Medulla oblongata (tissue), 1 donor: Measurements from ENCODE around the gene METRNL.

Experiments used
- DNase-seq: peaks from one replicate; pipeline ENCODE4 v3.0.0-alpha.2; 2015; ENCODE audit errors: extremely low spot score

METRNL gene

GRCh38 chr17:83080579-83080857, 1.1 kb downstream of the METRNL start:
- DNase-seq, result no peak

DNA sequence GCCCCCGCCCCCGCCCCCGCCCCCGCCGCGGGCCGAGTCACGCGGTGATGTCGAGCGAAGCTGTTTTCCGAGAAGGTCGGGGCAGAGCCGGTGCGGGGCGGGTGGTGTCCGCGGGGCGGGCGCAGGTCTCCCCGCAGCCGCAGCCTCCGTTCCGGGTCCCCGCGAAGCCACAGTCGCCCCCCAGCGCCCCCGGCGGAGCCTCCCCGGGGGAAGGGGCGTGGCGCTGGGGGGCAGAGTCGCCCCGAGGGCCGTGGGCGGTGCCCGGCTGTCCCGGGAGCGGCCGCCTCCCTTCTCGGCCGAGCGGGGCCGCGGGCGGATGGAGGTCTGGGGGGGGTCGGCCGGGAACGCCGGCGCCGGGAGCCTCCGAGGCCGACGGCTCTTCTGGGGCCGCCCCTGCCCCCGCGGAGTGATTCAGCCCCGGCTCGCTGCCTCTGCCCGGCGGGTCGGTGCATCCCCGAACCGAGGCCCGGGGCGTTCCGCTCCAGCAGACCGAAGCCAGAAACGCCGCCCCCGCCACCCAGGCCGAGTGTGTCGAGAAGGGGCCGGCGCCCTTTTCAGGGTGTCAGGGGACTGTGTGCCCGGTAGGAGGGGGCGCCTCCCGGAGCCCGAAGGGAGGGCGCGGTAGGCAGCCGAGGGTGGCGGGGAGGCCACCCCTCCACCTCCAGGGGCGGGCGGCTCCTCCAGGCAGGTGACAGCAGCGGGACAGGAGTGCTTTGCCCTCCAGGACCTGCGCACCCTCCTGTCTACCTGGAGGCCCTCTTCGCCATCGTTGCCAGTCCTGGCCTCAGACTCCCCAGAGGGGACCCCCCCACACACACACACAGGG, 1.7 kb downstream of the METRNL start:
- DNase-seq, result peak; percentile 23

DNA sequence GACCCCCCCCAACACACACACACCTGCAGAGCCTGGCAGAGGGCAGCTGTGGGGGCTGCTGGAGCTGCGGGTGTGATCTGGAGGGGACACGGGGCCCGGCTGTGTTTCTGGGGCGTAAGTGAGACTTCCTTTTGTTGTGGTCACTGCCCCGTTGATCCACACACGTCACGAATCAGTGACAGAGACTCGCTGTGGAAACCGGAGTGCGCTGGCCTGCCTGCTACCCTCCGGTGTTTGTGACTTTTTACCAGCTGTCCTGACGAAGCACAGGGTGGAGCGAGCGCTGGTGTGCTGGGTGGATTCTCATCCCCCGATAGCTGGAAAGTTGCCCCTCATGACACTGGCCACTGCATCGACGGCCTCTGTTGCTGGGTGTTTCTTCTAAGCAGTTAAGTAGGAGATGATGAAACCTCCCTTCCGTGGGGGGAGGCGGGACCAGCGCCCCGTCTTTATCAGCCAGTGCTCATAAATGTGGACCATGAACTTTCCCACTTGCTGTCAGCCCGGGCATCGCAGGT, 2.3 kb downstream of the METRNL start:
- no peak for DNase-seq

DNA sequence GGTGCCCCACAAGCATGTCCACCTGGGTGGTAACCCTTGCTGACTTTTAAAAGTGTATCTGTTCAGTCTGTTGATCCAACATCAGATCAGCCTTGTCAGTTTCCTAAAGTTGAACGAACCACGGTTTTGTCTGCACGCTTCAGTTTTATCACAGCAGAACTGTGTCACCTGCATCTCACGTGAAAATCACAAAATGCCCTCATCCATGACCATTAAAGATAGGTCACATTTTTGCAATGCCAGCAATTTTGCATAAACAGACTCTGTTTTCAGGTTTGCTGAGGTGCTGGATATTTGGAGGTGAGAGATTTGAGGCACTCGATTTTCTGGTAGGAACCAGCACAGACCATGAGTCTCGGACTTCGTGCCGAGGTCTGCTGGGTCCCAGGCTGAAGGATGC, 3.0 kb downstream of the METRNL start:
- DNase-seq, result no peak

DNA sequence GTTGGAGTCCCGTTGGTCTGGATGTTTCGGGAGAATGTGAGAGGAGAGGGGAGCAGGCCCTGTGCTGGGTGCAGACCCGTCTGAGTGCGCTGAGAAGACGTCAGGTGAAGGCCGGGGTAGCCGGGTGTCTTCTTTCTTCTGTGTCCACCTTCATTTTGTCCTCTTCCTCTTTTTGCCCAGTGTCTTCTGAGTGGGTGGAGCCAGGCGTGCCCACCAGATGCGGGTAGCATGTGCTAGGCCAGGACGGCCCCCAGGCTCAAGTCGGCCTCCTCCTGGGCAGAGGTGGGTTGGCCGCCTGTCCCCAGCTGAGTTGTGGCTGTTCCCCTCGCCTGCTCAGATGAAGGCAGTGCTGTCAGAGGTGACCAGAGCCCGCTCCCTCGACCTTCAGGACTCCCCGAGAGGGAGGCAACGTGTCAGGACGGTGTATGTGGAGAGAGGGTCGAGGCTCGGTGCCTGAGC, 3.5 kb downstream of the METRNL start:
- DNase-seq, result no peak

- DNase-seq, result no peak
Measured at GRCh38 chr17:83083368-83084201, 4.2 kb downstream of the METRNL start.

- DNase-seq, result no peak
Measured at GRCh38 chr17:83084214-83084613, 4.8 kb downstream of the METRNL start.

DNA sequence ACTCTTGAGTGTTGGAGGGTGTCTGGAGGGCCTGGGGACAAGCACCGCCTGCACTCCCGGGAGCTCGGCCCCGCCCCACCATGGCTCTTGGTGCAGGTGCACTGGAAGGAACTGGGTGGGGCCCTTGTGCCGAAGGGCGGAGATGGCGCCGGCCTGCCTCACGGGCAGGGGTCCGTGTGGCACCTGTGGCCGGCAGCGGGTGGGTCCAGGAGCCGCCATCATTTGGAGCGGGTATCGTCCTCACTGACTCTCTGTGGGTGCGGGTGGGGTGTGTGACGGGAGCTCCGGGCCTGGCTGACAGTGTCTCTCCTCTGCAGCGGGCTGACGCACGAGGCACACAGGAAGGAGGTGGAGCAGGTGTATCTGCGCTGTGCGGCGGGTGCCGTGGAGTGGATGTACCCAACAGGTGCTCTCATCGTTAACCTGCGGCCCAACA, 5.2 kb downstream of the METRNL start:
- DNase-seq, result no peak

- no peak for DNase-seq
Measured at GRCh38 chr17:83085103-83085502, 5.7 kb downstream of the METRNL start.

DNA sequence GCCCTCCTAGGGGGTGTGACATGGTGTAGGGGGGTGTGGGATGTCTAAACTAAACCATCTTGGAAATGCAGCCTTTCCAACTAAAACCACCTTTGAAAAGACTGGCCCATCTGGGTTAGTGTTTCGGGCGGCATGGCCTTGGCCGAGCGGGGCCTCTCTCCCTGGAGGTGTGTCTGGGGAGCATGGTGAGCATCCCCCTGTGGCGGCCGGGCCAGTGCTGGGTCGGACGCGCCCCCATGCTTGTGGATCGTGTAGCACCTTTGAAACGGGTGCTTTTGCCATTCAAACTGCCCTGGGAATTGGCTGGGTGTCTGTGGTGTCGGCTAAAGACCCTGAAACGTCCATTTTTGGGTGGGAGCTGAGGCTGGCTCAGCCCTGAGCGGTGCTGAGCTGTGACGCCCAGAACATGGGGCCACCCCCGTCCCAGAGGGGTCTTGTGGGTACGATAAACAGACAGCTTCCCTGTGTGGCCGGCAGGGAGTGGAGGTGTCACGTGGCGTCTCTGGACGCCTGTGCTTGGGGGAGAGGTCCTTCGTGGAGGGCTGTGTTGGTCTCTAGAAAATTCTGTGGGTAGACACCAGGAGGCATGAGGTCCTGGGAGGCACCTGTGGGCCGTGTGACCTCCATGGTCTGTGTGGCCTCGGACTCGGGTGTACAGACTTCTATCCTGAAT, 6.3 kb downstream of the METRNL start:
- no peak for DNase-seq

DNA sequence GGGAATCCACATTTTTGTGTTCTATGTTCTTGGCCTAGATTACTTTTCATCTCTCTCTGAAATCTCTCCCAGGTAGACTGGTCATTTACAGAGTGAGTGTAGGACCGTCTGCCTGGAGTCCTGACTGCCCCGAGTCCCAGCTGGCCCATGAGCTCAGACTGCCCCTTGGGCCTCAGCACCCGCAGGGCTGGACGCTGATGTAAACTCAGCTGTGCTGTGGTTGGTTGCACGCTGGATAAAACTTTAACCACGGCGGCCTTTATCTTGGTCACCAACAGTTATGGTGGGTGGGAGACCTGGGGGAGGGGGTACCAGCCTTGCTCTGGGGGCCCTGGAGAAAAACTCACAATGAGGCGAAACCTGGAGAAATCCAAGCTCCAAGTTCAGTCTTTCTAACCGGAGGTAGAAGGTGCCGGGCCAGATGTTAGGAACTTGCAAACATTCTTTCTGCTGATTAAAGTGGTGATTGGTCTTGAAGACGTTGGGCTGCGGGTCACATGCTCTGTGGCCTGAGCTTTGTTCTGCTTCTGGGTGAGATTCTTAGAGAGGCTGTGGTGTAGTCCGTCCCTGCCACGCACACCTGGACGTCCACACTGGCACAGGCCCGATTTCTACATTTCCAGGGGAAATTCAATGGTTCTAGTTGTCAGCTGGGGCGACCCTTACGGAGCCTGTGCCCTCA, 6.9 kb downstream of the METRNL start:
- no peak for DNase-seq

- DNase-seq, result no peak
Measured at GRCh38 chr17:83086907-83087787, 7.7 kb downstream of the METRNL start.

DNA sequence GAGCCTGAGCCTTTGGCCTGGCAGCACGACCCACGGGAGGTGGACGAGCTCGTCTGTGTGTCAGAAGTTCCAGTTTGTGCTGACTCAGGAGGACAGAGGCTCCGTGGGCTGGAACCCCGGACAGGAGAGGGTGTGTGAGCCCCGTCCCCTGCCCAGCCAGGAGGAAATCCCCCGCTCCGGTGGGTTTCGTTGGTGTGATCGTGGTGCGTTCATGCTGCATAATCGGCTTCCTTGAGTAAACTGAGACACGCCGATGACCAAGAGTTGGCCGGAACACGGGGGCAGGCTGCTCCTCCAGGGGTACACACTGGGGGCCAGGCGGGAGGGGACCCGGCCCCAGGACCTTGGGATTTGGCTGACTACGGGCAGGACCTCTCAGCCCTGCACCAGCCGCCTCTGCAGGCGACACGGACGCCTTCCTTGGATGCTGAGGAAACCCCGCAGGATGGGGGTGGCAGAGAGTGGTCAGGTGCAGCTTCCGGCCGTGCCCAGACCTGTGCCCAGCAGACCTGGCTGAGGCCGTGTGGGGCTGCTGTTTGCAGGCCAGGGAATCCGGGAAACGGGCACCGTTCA, 8.5 kb downstream of the METRNL start:
- DNase-seq, result no peak

DNA sequence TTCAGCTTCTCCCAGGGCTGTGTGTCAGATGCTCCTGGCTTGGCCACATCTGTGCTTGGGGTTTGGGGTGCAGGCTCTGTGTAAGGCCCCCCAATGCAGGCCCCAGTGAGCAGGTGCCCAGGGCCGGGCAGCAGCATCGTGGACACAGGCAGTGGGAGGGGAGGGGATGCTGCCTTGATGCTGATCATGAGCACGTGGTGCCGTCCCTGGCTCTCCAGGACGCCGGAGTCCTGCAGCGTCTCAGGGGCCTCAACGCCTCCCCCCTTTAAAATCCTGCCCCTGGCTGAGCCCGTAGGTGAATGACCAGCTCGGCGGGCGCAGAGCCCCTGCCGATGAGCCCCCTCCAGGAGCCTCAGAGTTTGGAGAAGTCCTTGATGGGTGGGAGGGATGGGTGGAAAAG, 9.0 kb downstream of the METRNL start:
- DNase-seq, result no peak

- no peak for DNase-seq
Measured at GRCh38 chr17:83088909-83089308, 9.5 kb downstream of the METRNL start.

DNA sequence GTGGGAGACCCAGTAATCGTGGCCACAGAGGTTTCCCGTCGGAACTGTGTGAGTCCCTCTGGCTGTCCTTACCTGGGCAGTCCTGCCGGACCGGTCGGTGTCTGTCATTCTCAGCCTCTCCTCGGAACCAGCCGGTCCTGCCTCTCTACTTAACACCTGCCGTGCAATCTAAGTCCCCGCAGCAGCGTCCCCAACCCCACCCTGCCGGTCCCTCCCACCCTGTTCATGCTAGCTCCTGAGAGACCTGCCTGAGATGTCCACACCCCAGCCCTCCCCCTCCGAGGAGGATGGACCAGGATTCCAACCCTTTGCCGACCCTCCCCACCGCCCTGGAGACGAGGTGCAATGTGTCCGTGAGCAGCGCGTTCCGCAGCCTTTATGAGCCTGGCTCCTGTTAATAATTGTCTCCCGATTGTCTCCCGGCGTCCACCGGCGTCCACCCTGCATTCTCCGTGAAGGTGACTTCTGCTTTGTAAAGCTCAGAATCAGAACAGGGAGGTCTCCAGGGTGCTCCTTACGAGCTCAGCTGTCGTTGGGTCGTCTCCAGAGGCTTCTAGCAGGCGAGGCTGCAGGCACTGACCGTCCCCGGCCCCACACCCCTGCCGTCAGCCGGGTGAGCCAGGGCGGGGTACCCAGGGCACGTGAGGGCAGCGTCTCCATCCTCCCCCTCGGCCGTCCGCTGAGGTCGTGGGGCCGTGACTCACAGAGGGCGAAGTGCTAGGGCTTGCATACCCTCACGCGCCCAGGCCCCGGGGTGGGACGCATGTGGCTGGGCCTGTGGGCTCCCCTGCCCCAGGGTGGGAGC, 10.1 kb downstream of the METRNL start:
- no peak for DNase-seq

DNA sequence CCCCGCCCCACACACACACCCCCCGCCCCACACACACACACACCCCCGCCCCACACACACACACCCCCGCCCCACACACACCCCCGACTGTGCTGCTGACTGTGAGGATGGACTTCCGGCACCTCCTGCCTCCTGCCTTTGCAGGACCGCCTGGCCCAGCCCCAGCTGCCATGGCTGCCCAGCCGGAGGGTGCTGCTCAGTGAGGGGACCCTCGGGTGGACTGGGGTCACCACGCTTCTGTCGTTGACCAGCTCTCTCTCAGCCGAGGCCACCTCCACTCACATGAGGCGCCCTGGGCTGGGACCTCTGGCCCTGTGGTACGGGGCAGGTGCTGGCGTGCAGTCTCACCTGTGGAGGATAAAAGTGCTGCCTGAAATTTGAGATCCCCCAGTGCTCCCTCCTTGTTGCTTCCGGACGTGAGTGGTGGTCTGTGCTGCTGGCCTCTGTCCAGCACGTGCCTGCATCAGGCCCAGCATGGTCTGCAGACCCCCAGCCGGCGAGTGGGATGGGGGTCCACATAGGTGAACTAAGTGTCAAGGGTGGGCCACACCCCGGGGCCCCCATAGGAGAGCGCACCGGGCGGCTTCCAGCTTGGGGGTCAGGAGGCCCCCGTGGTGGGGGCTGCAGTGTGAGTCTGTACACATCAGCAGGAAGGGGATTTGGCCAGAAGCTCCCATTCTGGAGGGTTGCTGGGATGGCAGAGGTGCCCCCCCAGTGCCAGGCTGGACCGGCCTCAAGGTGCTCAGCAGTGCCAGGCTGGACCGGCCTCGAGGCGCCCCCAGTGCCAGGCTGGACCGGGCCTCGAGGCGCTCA, 11.2 kb downstream of the METRNL start:
- no peak for DNase-seq

- no peak for DNase-seq
Measured at GRCh38 chr17:83091257-83092141, 12.1 kb downstream of the METRNL start.
